H9 (cell line): ENCODE measurements around the gene PLCB1. TPM values are rescaled to one million over a fixed set of nuclear protein-coding genes. Genes with fewer than 3 reads are reported as not detected.

Experiments
- DNase-seq: peaks from one replicate; pipeline ENCODE4 v3.0.0-alpha.2; 2017
- H2AFZ ChIP-seq: one replicate; pipeline ENCODE4 v1.6.1; 2013; ENCODE audit warnings: mild to moderate bottlenecking, low read length, control low read depth, moderate library complexity
- H2AK5ac ChIP-seq: 2 replicates; pipeline ENCODE4 v1.6.1; 2013; ENCODE audit warnings: low read length, control low read depth, mixed read lengths; ENCODE audit not compliant: insufficient read length
- H2BK120ac ChIP-seq: one replicate; pipeline ENCODE4 v1.6.1; 2013; ENCODE audit warnings: low read depth, mild to moderate bottlenecking, low read length, control low read depth, inconsistent platforms; ENCODE audit not compliant: poor library complexity, severe bottlenecking
- H2BK12ac ChIP-seq: 2 replicates; pipeline ENCODE4 v1.6.1; 2013; ENCODE audit warnings: low read length, control low read depth, mixed read lengths, low read depth; ENCODE audit not compliant: insufficient read length
- H2BK15ac ChIP-seq: 2 replicates; pipeline ENCODE4 v1.6.1; 2013; ENCODE audit warnings: low read depth, low read length, control low read depth
- H2BK20ac ChIP-seq: one replicate; pipeline ENCODE4 v1.6.1; 2013; ENCODE audit warnings: low read depth, mild to moderate bottlenecking, low read length, control low read depth, inconsistent platforms; ENCODE audit not compliant: poor library complexity, severe bottlenecking
- H2BK5ac ChIP-seq: 2 replicates; pipeline ENCODE4 v1.6.1; 2013; ENCODE audit warnings: low read length, control low read depth, mixed read lengths; ENCODE audit not compliant: insufficient read length
- H3K14ac ChIP-seq: 2 replicates; pipeline ENCODE4 v1.6.1; 2013; ENCODE audit warnings: low read length, control low read depth; ENCODE audit not compliant: insufficient read depth
- H3K18ac ChIP-seq: 2 replicates; pipeline ENCODE4 v1.6.1; 2013; ENCODE audit warnings: low read depth, mild to moderate bottlenecking, mixed read lengths, low read length, control low read depth; ENCODE audit not compliant: insufficient read length
- H3K23ac ChIP-seq: 2 replicates; pipeline ENCODE4 v1.6.1; 2013; ENCODE audit warnings: low read length, control low read depth, mixed read lengths, low read depth; ENCODE audit not compliant: insufficient read length
- H3K23me2 ChIP-seq: 2 replicates; pipeline ENCODE4 v1.6.1; 2013; ENCODE audit warnings: low read depth, mild to moderate bottlenecking, mixed read lengths, low read length, control low read depth; ENCODE audit not compliant: insufficient read length, poor library complexity, severe bottlenecking
- H3K27ac ChIP-seq: 2 replicates; pipeline ENCODE4 v1.5.1; 2013; ENCODE audit warnings: low read length, control low read depth, mixed read lengths, low read depth; ENCODE audit not compliant: insufficient read length
- H3K27me3 ChIP-seq: 2 replicates; pipeline ENCODE4 v1.6.1; 2013; ENCODE audit warnings: low read length, control low read depth, inconsistent platforms; ENCODE audit not compliant: insufficient read depth
- H3K4ac ChIP-seq: 2 replicates; pipeline ENCODE4 v1.6.1; 2013; ENCODE audit warnings: low read depth, mild to moderate bottlenecking, control low read depth, inconsistent platforms, low read length, moderate library complexity
- H3K4me1 ChIP-seq: 2 replicates; pipeline ENCODE4 v1.6.1; 2013; ENCODE audit warnings: low read length, control low read depth, inconsistent platforms; ENCODE audit not compliant: insufficient read depth
- H3K4me2 ChIP-seq: 2 replicates; pipeline ENCODE4 v1.6.1; 2013; ENCODE audit warnings: low read length, control low read depth, mixed read lengths; ENCODE audit not compliant: insufficient read length, insufficient read depth
- H3K56ac ChIP-seq: 2 replicates; pipeline ENCODE4 v1.6.1; 2013; ENCODE audit warnings: low read depth, mild to moderate bottlenecking, mixed read lengths, low read length, control low read depth; ENCODE audit not compliant: insufficient read length
- H3K79me1 ChIP-seq: 2 replicates; pipeline ENCODE4 v1.6.1; 2013; ENCODE audit warnings: low read depth, mild to moderate bottlenecking, moderate library complexity, low read length, control low read depth, inconsistent platforms; ENCODE audit not compliant: insufficient read depth, poor library complexity, severe bottlenecking
- H3K79me2 ChIP-seq: 2 replicates; pipeline ENCODE4 v1.6.1; 2013; ENCODE audit warnings: low read length, control low read depth, inconsistent platforms; ENCODE audit not compliant: insufficient read depth
- H3K9ac ChIP-seq: 2 replicates; pipeline ENCODE4 v1.6.1; 2013; ENCODE audit warnings: low read length, control low read depth, mixed read lengths; ENCODE audit not compliant: insufficient read length; ENCODE audit errors: extremely low read depth
- H3K9me3 ChIP-seq: one replicate; pipeline ENCODE4 v1.6.1; 2013; ENCODE audit warnings: low read depth, low read length, inconsistent platforms; ENCODE audit not compliant: control insufficient read depth
- H3T11ph ChIP-seq: one replicate; pipeline ENCODE4 v1.6.1; 2013; ENCODE audit warnings: mild to moderate bottlenecking, low read length, control low read depth, inconsistent platforms
- H4K20me1 ChIP-seq: one replicate; pipeline ENCODE4 v1.6.1; 2013; ENCODE audit not compliant: control insufficient read depth, insufficient read length, insufficient read depth
- H4K5ac ChIP-seq: 2 replicates; pipeline ENCODE4 v1.6.1; 2013; ENCODE audit warnings: low read depth, mild to moderate bottlenecking, mixed read lengths, low read length, control low read depth; ENCODE audit not compliant: insufficient read length
- H4K8ac ChIP-seq: replicated peaks from 2 replicates; pipeline ENCODE4 v1.6.1; 2013; ENCODE audit warnings: low read length, control low read depth, mixed read lengths, low read depth; ENCODE audit not compliant: insufficient read length
- H4K91ac ChIP-seq: 2 replicates; pipeline ENCODE4 v1.6.1; 2013; ENCODE audit warnings: low read depth, mild to moderate bottlenecking, moderate library complexity, mixed read lengths, low read length, control low read depth; ENCODE audit not compliant: insufficient read length
- H3K27ac Mint-ChIP-seq, 3 experiments: 2 replicates in 2 of 3; 3 replicates in 1 of 3; pipeline ENCODE4 v1.8.0; 2020 to 2021; ENCODE audit warnings: mixed read lengths in 3 of 3, mild to moderate bottlenecking in 1 of 3, moderate library complexity in 1 of 3
- H3K27me3 Mint-ChIP-seq: 2 replicates; pipeline ENCODE4 v1.8.0; 2021; ENCODE audit warnings: low read depth, mild to moderate bottlenecking, moderate library complexity, mixed read lengths
- H3K36me3 Mint-ChIP-seq, 3 experiments: 2 replicates in 2 of 3; 3 replicates in 1 of 3; pipeline ENCODE4 v1.8.0; 2020 to 2021; ENCODE audit warnings: low read depth in 3 of 3, mixed read lengths in 3 of 3; ENCODE audit not compliant: insufficient read depth in 1 of 3
- H3K4me1 Mint-ChIP-seq, 2 experiments: 2 replicates each; pipeline ENCODE4 v1.8.0; 2020; ENCODE audit warnings: mixed read lengths in 2 of 2
- H3K4me3 Mint-ChIP-seq, 2 experiments: 2 replicates in 1 of 2; 3 replicates in 1 of 2; pipeline ENCODE4 v1.8.0; 2020 to 2021; ENCODE audit warnings: mild to moderate bottlenecking in 2 of 2, mixed read lengths in 2 of 2, moderate library complexity in 1 of 2
- H3K9me3 Mint-ChIP-seq, 2 experiments: 2 replicates in 1 of 2; 3 replicates in 1 of 2; pipeline ENCODE4 v1.8.0; 2020; ENCODE audit warnings: mild to moderate bottlenecking in 2 of 2, mixed read lengths in 2 of 2, moderate library complexity in 1 of 2
- CTCF ChIP-seq: fragments of 200-600 bp; sonication (generic); conservative IDR thresholded peaks from 3 replicates; pipeline ENCODE4 v1.8.0; 2021; ENCODE audit warnings: antibody characterized with exemption, mild to moderate bottlenecking
- WGBS: extraction: QIAGEN DNeasy Blood & Tissue Kit; methylation state at CpG from one replicate; pipeline ENCODE4 v1.1.7; 2013; ENCODE audit warnings: missing lambda C conversion rate, low lambda C conversion rate, mixed read lengths; ENCODE audit not compliant: insufficient read length; ENCODE audit errors: extremely low coverage; 5-methylcytosine and 5-hydroxymethylcytosine counted together
- total RNA-seq: library from RNA; stranded (reverse); gene quantifications from 2 replicates; pipeline ENCODE4 v1.2.1, GENCODE V29; 2021

The PLCB1 gene
- total RNA-seq, 1 experiment from 2014 or later = 11.5 TPM

GRCh38 chr20:8627340-8628004, 495.4 kb downstream of the PLCB1 start:
- no CpG with 5 or more reads among the region's 5 CpGs for WGBS
- Mint-ChIP-seq H3K9me3 (no peaks in the 10 kb centered on the region), H3K4me1 (peaks cover 0 to 4% of the 10 kb centered on the region in 2 experiments; a peak in 2 of 4 replicates), H3K4me3 (no peak overlapping the region), H3K27ac (no peak overlapping the region), H3K27me3 (no peaks in the 10 kb centered on the region), H3K36me3 (no peaks in the 10 kb centered on the region)
- Histone ChIP-seq H3K79me2 (no peaks in the 10 kb centered on the region), H3K27me3 (no peaks in the 10 kb centered on the region), H2BK12ac (no peak overlapping the region), H3K23me2 (no peaks in the 10 kb centered on the region), H3K23ac (no peak overlapping the region), H3T11ph (no peak overlapping the region), H4K20me1 (no peaks in the 10 kb centered on the region), H3K4me1 (no peaks in the 10 kb centered on the region; the same call in 1 of the 2 replicates), H3K18ac (no peak overlapping the region), H3K9me3 (no peaks in the 10 kb centered on the region), H2BK20ac (no peak overlapping the region), H3K4ac (no peak overlapping the region), H3K56ac (no peak overlapping the region), H2BK120ac (no peak overlapping the region), H4K5ac (no peak overlapping the region), H2BK5ac (no peak overlapping the region), H3K14ac (no peak overlapping the region), H4K8ac (no peak overlapping the region), H3K9ac (no peak overlapping the region), H4K91ac (no peak overlapping the region), H2BK15ac (no peak overlapping the region), H3K4me2 (peak overlapping the region; percentile 16), H3K27ac (no peak overlapping the region), H3K79me1 (no peaks in the 10 kb centered on the region), H2AFZ (no peak overlapping the region), H2AK5ac (no peak overlapping the region)
- no peak for TF ChIP-seq CTCF
- no peak for DNase-seq
